HG03025 (cell line): ENCODE measurements around the gene GMPPA.

Source experiments
- ATAC-seq: cut with Tn5 transposase; IDR thresholded peaks from one replicate; pipeline ENCODE4 v1.9.1; 2021; ENCODE audit warnings: mild to moderate bottlenecking, moderate library complexity; ENCODE audit not compliant: unreplicated experiment, low FRiP score

GMPPA gene

GRCh38 chr2:219553168-219553417 lies 54.4 kb downstream of the GMPPA start:
- no peak for ATAC-seq

- no peak for ATAC-seq
Observed at GRCh38 chr2:219553463-219553963, 54.8 kb downstream of the GMPPA start.

DNA sequence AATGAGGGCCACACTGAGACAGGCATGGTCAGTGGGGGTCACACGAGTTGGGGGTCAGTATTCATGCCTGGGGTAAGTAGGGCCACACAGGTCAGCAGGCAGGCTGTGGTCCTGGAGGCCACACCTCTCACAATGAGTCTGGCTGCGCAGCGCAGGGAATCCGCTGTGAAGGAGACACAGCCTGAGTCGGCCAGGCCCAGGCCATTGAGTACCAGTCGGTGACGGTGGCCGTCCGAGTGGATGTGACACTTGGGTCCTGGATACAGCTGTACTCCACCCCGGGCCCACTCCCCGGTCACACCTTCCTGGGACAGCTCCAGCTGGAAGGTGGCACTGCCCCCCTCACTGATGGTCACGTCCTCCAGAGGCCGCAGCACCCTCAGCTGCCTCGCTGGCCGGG lies 55.7 kb downstream of the GMPPA start:
- ATAC-seq = no peak

GRCh38 chr2:219555956-219556355 lies 57.3 kb downstream of the GMPPA start:
- ATAC-seq = no peak

GRCh38 chr2:219556413-219556812 lies 57.7 kb downstream of the GMPPA start:
- no peak for ATAC-seq
